ENCODE data around the gene LAMB3.

GRCh38 chr1:209667708-209668107, 15.5 kb upstream of the LAMB3 start:
- no peak for TF ChIP-seq POLR2AphosphoS5 (IDR thresholded peaks at IDR 0.05; ENCODE audit: low read depth, low read length)
- TF ChIP-seq POLR2A (IDR thresholded peaks at IDR 0.05; ENCODE audit: low read depth, low read length) = no peak
